Head of caudate nucleus (tissue), 42 donors: ENCODE data around the gene CSNK1G2.
"Not testable (repeated sequence)": the region's sequence is repeated elsewhere in the genome, so short reads cannot be mapped to it uniquely, and the experiment has no call there.

Experiments used
- DNase-seq, 42 donors: peaks; one replicate each; pipeline versions ENCODE4 v3.0.0 to v3.0.0-alpha.2; 2020 to 2021; ENCODE audit warnings: mixed read lengths in 7 of 42
- intact Hi-C: fragments of 100-400 bp; cut with DNase I; formaldehyde crosslinking; loops from one replicate; pipeline ENCODE4 v1.15.0; 2022

Gene CSNK1G2

DNA sequence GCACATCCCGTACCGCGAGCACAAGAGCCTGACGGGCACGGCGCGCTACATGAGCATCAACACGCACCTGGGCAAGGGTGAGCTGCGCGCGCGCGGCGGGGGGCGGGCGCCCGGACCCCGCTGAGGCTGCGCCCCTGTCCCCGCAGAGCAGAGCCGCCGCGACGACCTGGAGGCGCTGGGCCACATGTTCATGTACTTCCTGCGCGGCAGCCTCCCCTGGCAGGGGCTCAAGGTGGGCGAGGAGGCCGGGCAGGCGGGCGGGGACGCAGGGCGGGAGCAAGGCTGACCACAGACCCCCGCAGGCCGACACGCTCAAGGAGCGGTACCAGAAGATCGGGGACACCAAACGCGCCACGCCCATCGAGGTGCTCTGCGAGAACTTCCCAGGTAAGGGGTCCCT is 38.0 kb downstream of the CSNK1G2 start:
- intact Hi-C loops = no loop called here
- no peak for DNase-seq

DNA sequence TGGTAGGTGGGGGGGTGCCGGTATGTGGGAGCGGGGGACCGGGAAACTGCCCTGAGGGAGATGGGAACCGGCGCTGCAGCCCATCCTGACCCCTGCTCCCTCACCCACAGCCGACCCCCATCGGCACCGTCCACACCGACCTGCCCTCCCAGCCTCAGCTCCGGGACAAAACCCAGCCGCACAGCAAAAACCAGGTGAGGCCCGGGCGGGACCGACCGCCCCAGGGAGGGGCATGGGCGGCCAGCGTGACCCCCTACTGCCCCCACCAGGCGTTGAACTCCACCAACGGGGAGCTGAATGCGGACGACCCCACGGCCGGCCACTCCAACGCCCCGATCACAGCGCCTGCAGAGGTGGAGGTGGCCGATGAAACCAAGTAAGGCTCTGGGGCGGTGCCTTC is 38.7 kb downstream of the CSNK1G2 start:
- intact Hi-C loops = no loop called here
- DNase-seq = no peak

DNA sequence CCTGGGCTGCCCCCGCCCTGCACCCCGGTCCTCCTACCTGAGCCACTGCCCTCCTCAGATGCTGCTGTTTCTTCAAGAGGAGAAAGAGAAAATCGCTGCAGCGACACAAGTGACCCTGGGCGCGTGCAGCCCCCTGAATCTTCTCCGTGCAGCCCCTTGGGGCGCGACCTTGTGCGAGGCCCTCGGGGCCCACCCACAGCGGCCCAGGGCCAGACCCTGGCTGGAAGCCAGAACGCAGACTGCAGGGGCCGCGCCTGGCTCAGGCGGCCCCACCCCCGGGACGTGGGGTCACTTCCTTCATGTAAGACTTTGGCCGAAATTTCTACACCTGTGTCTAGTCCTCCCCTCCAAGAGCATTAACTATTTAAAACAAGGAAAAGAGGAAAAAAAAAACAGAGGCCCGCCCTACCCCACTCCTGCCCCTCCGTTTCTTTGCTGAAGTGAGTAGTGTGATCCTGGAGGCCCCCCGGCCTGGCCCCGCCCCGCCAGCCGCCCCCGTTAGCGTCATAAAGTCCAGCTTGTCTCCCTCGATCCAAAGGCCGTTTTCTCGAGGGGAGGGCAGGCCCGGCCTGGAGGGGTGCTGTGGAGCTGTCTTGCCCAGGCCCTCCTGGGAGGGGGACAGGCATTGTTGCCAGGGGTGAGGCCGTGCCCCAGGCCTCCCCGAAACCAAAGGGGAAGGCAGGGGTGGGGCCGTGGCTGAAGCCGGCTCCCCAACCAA is 39.3 kb downstream of the CSNK1G2 start:
- intact Hi-C loops = no loop called here
- DNase-seq = no peak

DNA sequence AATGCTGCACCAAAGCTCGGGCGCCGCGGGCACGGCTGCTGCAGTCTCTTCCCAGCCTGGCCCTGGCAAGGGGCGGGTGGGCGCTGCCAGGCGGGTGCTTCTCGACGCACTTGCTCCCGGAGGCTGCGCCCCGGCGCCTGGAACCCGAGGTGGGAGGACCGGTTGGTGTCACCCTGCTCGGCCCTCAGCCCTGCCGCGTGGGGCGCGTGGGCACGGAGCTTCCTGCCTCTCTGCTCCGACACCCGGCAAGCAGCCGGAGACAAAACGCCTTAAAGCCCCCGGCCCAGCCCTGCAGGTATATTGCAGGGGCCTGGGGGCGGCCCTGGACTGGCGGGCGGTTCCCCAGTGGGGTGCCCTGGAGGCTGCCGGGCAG is 39.8 kb downstream of the CSNK1G2 start:
- DNase-seq = no peak
- intact Hi-C loops = no loop called here

DNA sequence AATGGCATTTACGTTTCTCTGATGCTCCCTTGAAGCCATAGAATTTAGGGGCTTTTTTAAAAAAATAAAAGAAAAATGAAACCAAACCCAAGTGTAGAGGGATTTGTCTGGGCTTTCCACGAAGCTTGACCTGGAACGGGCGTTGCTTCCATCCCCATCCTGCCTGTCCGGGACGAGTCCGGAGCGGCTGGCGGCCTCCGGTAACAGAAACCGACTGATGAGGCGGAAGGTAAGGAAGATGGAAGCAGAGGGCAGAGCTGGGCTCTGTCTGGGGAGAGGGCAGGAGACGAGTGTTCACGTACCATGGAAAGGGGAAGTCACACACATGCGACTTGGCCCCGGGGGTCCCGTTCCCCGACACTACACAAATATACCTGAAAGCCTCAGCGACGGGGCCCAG is 40.3 kb downstream of the CSNK1G2 start:
- no peak for DNase-seq
- intact Hi-C loops = no loop called here

DNA sequence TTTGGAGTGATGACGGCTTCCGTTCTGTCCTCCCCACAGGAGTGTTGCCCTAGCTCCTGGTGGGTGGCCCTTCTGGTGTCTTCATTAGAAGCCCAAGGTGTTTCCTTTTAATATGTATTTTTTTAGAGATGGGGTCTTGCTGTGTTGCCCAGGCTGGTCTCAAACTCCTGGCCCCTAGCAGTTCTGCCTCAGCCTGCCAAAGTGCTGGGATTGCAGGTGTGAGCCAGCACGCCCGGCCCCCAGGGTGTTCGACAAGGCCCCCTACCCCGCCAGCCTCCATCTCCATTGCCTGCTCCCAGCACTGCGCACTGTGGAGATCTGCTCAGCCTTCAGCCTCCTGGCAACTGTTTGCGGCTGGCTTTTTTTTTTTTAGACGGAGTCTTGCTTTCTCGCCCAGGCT is 43.4 kb downstream of the CSNK1G2 start:
- no peak for DNase-seq
- intact Hi-C loops = no loop called here

DNA sequence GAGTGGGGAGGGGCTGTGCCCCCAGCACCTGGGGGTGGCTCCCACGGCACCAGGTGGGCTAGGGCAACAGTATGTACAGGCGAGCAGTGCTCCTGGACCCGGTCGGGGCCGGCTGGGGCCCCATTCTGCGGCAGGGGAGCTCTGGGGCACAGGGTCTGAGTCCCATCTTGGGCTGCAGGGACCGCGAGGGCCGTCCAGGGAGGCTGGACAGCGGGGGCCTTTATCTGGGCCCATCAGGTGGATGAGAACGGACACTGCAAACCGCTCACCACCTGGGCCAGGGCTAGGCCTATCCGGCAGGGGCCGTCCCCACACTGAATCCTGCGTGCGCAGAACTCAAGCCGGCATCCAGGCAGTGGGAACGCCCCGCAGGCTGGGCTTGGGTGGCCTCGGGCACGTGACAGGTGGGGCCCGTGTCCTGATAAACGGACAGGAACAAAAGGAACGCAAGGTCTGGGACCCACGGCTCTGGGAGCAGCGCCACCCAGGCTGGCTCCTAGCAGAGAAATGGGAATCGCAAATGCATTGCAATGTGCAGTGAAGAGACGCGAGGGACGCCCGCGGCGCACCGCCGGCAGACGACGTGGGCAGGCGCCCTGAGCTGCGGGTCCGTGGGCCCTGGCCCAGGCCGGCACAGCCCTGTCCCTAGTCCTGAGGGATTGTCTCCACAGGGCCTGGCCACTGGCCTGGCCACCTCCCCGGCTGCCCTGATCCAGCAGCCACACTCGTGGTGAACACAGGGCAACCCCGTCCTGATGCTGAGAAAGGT is 44.8 kb downstream of the CSNK1G2 start:
- intact Hi-C loops = no loop called here
- DNase-seq = no peak

DNA sequence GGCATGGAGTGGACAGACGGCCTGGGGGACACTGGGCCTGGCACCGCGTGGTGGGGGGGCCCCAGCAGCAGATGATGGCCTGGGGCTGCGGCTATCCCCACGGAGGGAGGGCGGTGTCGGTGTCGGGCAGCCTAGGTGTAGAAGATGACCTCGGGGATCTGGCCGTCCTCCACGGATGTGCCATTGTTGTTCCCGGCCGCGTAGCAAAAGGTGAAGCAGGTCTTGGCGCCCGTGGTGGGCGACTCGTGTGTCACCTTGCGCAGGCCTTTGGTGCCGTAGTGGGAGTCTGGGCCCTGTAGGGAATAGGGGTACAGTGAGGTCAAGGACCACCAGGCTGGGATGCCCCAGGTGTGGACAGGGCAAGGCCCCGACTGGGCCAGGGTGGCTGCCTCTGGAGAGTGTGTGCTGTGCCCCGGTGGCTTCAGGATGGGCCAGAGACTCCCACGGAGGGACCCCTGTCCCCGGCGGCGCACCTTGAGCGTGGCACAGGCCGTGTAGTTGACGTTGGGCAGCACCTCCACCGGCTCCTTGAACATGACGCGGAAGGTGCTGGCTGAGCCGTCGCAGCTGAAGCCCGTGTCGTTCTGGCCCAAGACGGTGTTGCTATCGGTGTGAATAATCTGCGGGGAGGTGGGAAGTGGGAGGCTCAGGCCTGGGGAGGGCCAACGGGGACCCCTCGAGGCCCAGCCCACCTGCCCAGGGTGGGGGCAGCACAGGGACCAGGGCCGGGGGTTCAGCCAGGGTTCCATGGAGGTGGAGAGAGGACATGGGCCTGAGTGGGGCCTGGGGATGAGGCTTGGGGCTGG is 45.6 kb downstream of the CSNK1G2 start:
- intact Hi-C loops = no loop called here
- no peak for DNase-seq

DNA sequence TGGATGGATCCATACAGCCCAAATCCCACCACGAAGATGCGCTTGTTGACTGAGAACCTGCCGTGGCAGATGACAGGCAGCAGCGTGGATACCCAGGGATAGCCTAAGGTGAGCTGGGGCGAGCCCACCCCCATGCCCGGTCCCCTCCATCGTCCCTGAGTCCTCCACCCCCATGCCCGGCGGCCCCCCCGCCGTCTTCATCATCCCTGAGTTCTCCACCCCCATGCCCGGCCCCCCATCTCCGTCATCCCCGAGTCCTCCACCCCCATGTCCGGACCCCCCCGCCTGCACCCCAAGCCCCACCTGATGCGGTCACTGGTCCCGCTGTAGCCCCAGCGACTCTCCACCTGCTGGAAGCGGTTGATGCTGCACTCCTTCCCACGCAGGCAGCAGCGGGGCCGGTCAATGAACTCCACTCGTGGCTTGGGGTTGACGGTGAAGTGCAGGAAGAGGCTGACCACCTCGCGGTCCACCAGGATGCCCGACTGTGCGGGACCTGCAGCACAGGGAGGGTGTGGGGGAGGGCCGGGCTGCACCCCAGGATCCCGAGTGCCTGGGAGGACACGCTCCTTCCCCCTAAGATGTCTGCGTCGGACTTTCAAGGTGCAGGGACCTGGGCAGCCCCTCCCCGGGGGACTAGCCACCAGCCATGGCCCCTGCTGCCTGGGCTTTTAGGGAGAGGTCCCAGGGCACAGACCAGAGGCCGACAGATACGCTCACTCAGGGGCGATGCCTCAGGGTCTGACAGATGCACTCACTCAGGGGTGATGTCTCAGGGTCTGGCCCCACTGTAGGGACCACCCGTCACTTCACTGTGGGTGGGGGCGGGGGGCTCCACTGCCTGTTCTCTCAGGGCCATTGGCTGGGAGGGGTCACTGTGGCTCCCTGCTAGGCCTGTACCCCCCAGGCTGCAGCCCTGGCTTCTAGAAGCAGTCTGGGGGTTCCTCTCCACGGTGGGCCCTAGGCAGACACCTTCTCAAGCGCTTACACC is 46.5 kb downstream of the CSNK1G2 start:
- intact Hi-C loops = no loop called here
- DNase-seq = no peak

DNA sequence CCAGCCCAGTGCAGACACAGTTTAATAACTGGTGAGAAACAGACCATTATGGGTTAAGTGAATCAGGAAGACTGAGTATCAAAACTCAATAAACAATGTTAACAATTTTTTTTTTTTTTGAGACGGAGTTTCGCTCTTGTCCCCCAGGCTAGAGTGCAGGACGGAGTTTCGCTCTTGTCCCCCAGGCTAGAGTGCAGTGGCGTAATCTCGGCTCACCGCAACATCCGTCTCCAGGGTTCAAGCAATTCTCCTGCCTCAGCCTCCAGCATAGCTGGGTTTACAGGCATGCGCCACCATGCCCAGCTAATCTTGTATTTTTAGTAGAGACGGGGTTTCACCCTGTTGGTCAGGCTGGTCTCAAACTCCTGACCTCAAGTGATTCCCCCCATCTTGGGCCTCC is 47.5 kb downstream of the CSNK1G2 start:
- DNase-seq, intact Hi-C loops: not testable (repeated sequence)

DNA sequence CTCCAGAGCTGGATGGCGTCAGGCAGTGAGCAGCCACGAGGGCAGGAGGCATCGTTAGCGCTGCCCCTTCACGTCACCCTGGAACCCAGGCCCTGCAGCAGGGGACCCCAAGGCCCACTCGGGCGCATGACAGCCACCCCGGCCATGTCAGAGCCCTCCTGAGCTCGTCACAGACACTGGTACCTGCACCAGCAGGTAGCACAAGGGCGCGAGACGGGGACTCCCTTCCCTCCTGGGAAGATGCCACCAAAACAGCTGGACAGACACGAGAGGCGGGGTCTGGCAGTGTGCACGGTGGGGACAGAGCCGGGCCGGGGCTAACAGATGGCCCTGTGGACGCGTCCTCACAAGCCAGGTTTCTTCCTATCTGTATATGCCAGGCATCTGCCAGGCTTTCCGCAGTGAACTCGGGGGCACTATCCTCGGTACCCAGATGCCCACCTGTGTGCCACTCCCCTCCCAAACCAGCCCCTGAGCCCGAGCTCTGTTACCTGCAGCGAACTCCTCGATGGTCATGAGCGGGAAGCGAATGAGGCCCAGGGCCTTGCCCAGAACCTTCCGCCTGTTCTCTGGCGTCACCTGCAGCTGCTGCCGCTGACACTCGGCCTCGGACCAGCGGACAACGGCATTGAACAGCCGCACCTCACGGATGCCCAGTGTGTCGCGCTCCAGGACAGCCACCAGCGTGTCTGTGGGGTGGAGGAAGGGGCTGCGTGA is 48.7 kb downstream of the CSNK1G2 start:
- intact Hi-C loops = no loop called here
- DNase-seq = no peak

DNA sequence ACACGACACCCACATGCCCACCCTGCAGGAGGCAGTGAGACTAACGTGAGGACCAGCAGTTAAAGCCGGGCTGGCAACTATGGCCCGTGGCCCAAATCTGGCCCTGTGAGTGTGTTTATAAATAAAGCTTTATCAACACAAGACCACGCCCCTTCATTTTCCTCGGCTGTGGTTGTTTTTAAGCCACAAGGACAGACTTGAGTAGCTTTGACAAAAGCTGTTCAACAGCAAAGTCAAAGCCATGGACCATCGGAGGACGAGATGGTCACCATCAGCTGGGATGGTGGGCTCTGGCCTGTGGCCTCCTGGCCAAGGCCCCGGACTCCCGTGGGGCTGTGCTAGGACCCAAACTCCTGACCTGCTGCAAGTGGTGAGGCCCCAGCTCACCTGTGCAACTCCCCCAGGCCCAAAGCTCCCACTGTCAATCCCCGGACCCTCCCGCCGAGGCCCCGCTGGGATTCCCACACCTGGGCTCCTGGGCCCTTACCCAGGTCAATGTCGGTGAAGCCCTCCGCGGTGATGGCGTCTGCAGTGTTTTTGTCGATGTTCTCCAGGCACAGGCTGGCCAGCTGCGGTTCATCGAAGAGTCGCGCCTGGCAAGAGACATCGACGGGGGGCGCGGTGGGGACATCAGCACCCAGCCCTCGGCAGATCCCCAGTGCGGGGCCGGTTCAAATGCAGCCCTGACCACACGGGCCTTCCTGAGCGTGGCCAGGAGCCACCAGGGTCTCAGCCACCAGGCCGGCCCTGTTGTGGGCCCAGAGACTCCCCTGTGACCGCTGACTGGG is 49.5 kb downstream of the CSNK1G2 start:
- intact Hi-C loops = no loop called here
- DNase-seq = no peak

DNA sequence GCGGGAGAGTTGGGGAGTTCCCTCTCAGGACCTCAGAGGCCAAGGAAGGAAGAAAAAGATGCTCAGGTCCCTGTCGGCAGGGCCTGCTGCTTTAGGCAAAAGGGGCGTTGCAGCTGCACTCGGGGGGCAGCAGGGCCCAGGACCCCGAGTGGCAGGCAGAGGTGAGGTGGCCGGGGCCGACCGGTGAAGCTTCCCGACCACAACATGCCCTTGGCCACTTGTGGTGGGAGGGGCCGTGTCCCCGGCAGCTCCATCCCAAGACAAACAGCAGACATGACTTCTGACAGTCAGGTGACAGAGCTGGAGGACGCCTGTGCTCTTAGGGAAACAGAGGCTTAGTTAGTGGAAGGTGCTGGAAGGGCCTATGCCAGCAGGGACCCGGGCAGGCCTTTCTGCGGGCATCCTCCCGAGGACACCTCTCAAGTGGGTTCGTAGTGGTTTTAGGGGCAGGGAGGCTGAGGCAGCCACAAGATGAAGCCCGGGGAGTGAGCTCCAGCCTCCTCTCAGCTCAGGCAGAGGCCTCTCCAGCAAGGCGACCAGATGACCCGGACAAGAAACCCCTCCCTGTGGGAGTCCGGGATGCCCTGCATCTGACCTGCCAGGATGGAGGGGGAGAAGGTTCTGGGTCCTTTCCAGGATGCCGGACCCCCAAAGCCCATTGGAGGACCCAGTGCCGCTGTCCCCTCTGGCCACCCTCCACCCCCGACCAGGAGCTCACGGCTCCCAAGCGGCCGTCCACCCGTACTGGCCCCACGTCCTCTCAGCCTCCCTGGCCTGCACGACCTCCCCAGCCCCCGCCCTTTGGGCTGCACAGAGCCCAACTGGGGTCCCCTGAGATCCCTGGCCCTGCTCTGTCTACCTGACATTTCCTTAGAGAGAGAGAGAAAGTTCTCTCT is 50.3 kb downstream of the CSNK1G2 start:
- no peak for DNase-seq
- intact Hi-C loops = no loop called here

DNA sequence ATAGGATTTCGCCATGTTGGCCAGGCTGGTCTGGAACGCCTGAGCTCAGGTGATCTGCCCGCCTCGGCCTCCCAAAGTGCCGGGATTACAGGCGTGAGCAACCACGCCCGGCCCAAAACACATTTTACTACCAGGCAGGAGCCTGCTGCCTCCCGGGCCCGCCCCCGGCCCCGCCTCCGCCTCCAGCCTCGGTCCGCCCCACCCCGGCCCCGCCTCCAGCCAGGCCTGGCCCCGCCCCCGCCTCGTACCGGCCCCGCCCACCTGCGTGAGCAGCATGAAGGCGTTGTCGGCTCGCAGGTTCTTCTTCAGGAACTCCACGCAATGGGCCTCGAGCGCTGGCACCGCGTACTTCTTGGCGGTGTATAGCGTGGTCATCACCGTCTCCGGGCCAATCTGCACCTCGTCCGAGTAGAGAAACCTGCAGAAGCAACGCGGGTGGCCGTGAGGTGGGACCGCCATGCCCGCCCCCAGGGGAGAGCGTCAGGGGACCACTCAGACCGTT is 51.8 kb downstream of the CSNK1G2 start:
- no peak for DNase-seq
- intact Hi-C loops = no loop called here

DNA sequence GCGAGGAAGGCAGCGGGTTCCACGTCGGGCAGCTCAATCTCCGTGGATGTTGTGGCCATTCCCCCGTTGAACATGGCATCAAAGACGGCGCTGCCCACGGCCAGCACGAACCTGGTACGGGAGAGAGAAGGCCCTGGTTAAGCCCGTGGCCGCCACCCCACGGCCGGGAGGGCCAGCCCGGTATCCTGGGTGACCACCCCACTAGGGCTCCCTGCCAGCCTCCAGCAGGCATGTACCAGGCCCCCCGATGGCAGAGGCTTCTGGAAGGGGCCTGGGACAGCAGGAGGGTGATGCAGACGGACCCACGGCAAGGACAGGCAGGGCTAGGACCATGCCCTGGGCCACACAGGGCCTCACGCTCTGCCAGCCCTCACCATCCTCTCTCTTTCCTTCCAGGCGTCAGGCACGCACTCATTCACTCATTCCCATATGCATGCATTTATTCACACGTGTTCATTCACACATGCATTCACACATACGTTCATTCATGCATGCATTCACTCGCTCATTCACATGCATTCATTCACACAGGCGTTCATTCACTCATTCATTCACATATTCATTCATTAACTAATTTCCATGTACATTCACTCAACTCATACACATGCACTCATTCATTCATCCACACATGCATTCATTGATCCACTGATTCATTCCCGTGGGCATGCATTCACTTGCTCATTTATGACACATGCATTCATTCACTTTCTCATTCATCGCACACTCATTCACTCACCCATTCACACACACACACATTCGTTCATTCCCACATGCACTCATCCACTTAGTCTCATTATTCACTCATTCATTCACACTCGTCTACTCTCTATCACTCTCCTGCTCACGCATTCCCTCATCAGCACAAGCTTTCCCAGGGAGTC is 56.6 kb downstream of the CSNK1G2 start:
- intact Hi-C loops = no loop called here
- DNase-seq = peak in 13 of 42 donors; percentile 17 to 79 (median 34)
